Measurements from ENCODE around the gene NHLRC2. TPM values are rescaled to one million over a fixed set of nuclear protein-coding genes. Genes with fewer than 3 reads are reported as not detected.

The NHLRC2 gene
- total and polyA plus RNA-seq, 2 donors (not counting 3 experiments of a cell fraction or from before 2014, with no cell fraction given), result 5.2 to 28.2 TPM

DNA sequence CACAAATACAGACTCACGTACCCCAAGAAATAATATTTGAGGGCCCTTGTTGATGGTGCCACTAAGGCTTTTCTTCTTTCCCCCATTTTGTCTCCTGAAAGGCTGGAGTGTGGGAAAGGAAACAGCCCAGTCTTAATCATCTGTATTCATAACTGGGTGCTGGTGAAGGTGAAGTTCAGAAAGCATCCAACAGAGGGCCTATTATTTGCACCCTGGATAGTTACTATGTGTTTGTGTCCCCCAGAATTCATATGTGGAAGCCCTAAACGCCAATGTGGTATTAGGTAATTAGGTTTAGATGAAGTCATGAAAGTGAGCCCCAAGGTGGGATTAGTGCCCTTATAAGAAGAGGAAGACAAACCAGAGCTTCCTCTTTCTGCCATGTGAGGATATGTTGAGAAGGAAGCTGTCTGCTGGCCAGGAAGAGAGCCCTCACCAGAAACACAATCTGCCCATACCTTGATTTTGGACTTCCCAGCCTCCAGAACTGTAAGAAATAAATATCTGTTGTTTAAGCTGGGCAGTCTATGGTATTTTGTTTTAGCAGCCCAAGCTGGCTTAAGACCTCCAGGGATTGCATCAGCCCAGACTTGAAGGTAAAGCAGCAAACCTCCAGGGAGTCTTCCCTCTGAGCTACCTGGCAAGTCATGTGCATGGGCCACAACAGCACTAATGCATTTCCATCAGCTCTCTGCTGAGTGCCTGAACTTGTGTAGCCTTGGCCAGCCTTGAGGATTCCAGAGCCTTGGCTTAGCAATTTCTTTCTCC lies 99.2 kb downstream of the NHLRC2 start:
- H3K9ac ChIP-seq (replicated peaks; ENCODE audit: extremely low read depth, insufficient read depth, low read length), result no peak overlapping the region
- no peaks in the 10 kb centered on the region for H4K20me1 ChIP-seq (replicated peaks; ENCODE audit: control insufficient read depth, extremely low read depth, insufficient read depth, low read length)
- H3K9me1 ChIP-seq (replicated peaks; ENCODE audit: control insufficient read depth, extremely low read depth, insufficient read depth, low read length), result no peaks in the 10 kb centered on the region
- DNase-seq (ENCODE audit: low read depth, low spot score), result no peak
- no TSS peak for BruUV-seq (replicated peaks)
- no peak overlapping the region for H3K4me2 ChIP-seq (ENCODE audit: insufficient read depth, low read length)
- no peak overlapping the region for H3K27ac ChIP-seq (ENCODE audit: insufficient read depth, low read depth, low read length)
- intact Hi-C loops (cut with micrococcal nuclease), result no loop called here
- no peak overlapping the region for H2AFZ ChIP-seq (ENCODE audit: low read depth, low read length)
- H3K4me1 ChIP-seq (ENCODE audit: control insufficient read depth, extremely low read depth, insufficient read depth, low read length), result no peaks in the 10 kb centered on the region
- no peaks in the 10 kb centered on the region for H3K36me3 ChIP-seq (ENCODE audit: control insufficient read depth in 2 of 2, extremely low read depth in 1 of 2, insufficient read depth in 2 of 2, low read length in 2 of 2)
- no peaks in the 10 kb centered on the region for H3K27me3 ChIP-seq (ENCODE audit: control insufficient read depth in 2 of 2, insufficient read depth in 2 of 2, low read length in 2 of 2)
- no peaks in the 10 kb centered on the region for H3K9me3 ChIP-seq (replicated peaks; ENCODE audit: control insufficient read depth, insufficient read depth, low read length)
- no peaks in the 10 kb centered on the region for H3K79me2 ChIP-seq (ENCODE audit: control insufficient read depth, insufficient read depth, low read length)
- CTCF ChIA-PET, result interaction anchor here (0.8 to 1.4 kb wide), 4 partner anchors 9 to 147 kb away, joined by 3 to 5 read pairs (median 3); no protein-coding TSS in a partner anchor
- TF ChIP-seq EZH2 (IDR thresholded peaks at IDR 0.05; ENCODE audit: borderline replicate concordance, low read depth, low read length, severe bottlenecking) (no peak), GATA2 (IDR thresholded peaks at IDR 0.05; ENCODE audit: insufficient read depth, insufficient read length, low read depth, low read length) (no peak), POLR2A (IDR thresholded peaks at IDR 0.05; ENCODE audit: low read depth, low read length) (no peak), JUN (IDR thresholded peaks at IDR 0.05; ENCODE audit: borderline replicate concordance, insufficient read depth, insufficient read length, low read depth) (no peak), POLR2AphosphoS5 (IDR thresholded peaks at IDR 0.05; ENCODE audit: insufficient read depth, low read depth, low read length) (no peak), MAX (IDR thresholded peaks at IDR 0.05; ENCODE audit: insufficient read depth, insufficient read length) (no peak)
- TF ChIP-seq, protein P1, sequence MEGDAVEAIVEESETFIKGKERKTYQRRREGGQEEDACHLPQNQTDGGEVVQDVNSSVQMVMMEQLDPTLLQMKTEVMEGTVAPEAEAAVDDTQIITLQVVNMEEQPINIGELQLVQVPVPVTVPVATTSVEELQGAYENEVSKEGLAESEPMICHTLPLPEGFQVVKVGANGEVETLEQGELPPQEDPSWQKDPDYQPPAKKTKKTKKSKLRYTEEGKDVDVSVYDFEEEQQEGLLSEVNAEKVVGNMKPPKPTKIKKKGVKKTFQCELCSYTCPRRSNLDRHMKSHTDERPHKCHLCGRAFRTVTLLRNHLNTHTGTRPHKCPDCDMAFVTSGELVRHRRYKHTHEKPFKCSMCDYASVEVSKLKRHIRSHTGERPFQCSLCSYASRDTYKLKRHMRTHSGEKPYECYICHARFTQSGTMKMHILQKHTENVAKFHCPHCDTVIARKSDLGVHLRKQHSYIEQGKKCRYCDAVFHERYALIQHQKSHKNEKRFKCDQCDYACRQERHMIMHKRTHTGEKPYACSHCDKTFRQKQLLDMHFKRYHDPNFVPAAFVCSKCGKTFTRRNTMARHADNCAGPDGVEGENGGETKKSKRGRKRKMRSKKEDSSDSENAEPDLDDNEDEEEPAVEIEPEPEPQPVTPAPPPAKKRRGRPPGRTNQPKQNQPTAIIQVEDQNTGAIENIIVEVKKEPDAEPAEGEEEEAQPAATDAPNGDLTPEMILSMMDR (IDR thresholded peaks at IDR 0.05; ENCODE audit: extremely low read depth in 1 of 2, insufficient read depth in 1 of 2, low read depth in 1 of 2, low read length in 2 of 2), result peak in 1 of 2 donors; percentile 16
- POLR2A ChIA-PET, result no interaction called here
- no peak overlapping the region for H3K4me3 ChIP-seq (replicated peaks in 1 of 3; ENCODE audit: insufficient read depth in 1 of 3, low read depth in 1 of 3, low read length in 3 of 3)
- no peak for FAIRE-seq
- dilution Hi-C loops (cut with MboI; ENCODE audit: extremely low pct_ligation_motif_present, low sequenced_read_pairs), result no loop called here

Measured in endothelial cell of umbilical vein (primary cell).